CD4-positive, alpha-beta T cell (primary cell): ENCODE results near the gene RABGGTA. TPM values are rescaled to one million over a fixed set of nuclear protein-coding genes. Genes with fewer than 3 reads are reported as not detected.
A peak's percentile ranks its signal among the peaks of the same experiment; 100 is the strongest.

ENCODE experiments used
- ATAC-seq: fragments of 200-7000 bp; cut with Tn5 transposase; one replicate; pipeline ENCODE4 v1.10.0; 2022; ENCODE audit warnings: mild to moderate bottlenecking; ENCODE audit not compliant: poor library complexity
- CTCF ChIA-PET: fragments of 350-600 bp; sonication (Branson Sonifier 250); formaldehyde crosslinking; loops from one replicate; lab custom pipeline; 2021; ENCODE audit warnings: antibody characterized with exemption, inconsistent platforms; lab: Charles Lee
- POLR2A ChIA-PET: fragments of 350-600 bp; sonication (Branson Sonifier 250); formaldehyde crosslinking; loops from one replicate; lab custom pipeline; 2021; ENCODE audit warnings: antibody characterized with exemption, inconsistent platforms; lab: Charles Lee
- DNase-seq, 14 experiments: peaks; one replicate each; pipeline ENCODE4 v3.0.0-alpha.2; 2013 to 2020; ENCODE audit warnings: mixed read lengths in 2 of 14
- H3K27ac ChIP-seq, 2 donors: one replicate each; pipeline versions ENCODE4 v1.5.1 to v1.7.0; 2013; ENCODE audit warnings: low read length in 2 of 2, low read depth in 1 of 2, mild to moderate bottlenecking in 1 of 2
- H3K27me3 ChIP-seq, 2 experiments: 1 replicate in 1 of 2; 2 replicates in 1 of 2; pipeline versions ENCODE4 v1.6.1 to v1.7.0; 2013; ENCODE audit warnings: low read length in 2 of 2, control low read depth in 1 of 2, mild to moderate bottlenecking in 1 of 2, moderate library complexity in 1 of 2; ENCODE audit not compliant: insufficient read depth in 2 of 2, control insufficient read depth in 1 of 2
- H3K36me3 ChIP-seq: one replicate; pipeline ENCODE4 v1.6.1; 2013; ENCODE audit warnings: low read length, control low read depth; ENCODE audit not compliant: insufficient read depth
- H3K4me1 ChIP-seq: one replicate; pipeline ENCODE4 v1.6.1; 2013; ENCODE audit warnings: low read length, control low read depth; ENCODE audit not compliant: insufficient read depth
- H3K4me3 ChIP-seq: one replicate; pipeline ENCODE4 v1.5.1; 2013; ENCODE audit warnings: mild to moderate bottlenecking, low read length, moderate library complexity
- H3K9me3 ChIP-seq, 2 experiments: 1 replicate in 1 of 2; 2 replicates in 1 of 2; pipeline versions ENCODE4 v1.6.1 to v1.7.0; 2013; ENCODE audit warnings: low read length in 2 of 2, mild to moderate bottlenecking in 2 of 2, control low read depth in 1 of 2, moderate library complexity in 1 of 2; ENCODE audit not compliant: control insufficient read depth in 1 of 2, insufficient read depth in 1 of 2
- H3K27ac Mint-ChIP-seq: one replicate; pipeline ENCODE4 v1.8.0; 2020; ENCODE audit warnings: mixed read lengths
- H3K27me3 Mint-ChIP-seq: one replicate; pipeline ENCODE4 v1.8.0; 2021; ENCODE audit warnings: mixed read lengths
- H3K36me3 Mint-ChIP-seq: one replicate; pipeline ENCODE4 v1.8.0; 2021; ENCODE audit warnings: low read depth, mixed read lengths
- H3K4me1 Mint-ChIP-seq: one replicate; pipeline ENCODE4 v1.8.0; 2021; ENCODE audit warnings: low read depth, mixed read lengths
- H3K4me3 Mint-ChIP-seq: one replicate; pipeline ENCODE4 v1.8.0; 2020; ENCODE audit warnings: mild to moderate bottlenecking, mixed read lengths
- H3K9me3 Mint-ChIP-seq: one replicate; pipeline ENCODE4 v1.8.0; 2020; ENCODE audit warnings: mixed read lengths
- CTCF ChIP-seq: fragments of 200-600 bp; IDR thresholded peaks from one replicate; pipeline ENCODE4 v1.8.0; 2022; ENCODE audit warnings: antibody characterized with exemption, mild to moderate bottlenecking
- intact Hi-C, 2 experiments: fragments of 100-400 bp; cut with DNase I in 1 of 2; cut with micrococcal nuclease in 1 of 2; formaldehyde crosslinking; loops; one replicate each; pipeline versions ENCODE4 v1.15.1 to v1.9.0; 2023 to 2025; cut with DNase I, micrococcal nuclease
- total RNA-seq, 174 experiments: library from RNA in 2 of 174; stranded (reverse) in 2 of 174; gene quantifications; one replicate each; pipeline ENCODE4 v1.2.3 and lab custom pipeline; 2021 to 2026

The RABGGTA gene
- total RNA-seq, 2 experiments from 2014 or later: 52.3 to 55.2 TPM

DNA sequence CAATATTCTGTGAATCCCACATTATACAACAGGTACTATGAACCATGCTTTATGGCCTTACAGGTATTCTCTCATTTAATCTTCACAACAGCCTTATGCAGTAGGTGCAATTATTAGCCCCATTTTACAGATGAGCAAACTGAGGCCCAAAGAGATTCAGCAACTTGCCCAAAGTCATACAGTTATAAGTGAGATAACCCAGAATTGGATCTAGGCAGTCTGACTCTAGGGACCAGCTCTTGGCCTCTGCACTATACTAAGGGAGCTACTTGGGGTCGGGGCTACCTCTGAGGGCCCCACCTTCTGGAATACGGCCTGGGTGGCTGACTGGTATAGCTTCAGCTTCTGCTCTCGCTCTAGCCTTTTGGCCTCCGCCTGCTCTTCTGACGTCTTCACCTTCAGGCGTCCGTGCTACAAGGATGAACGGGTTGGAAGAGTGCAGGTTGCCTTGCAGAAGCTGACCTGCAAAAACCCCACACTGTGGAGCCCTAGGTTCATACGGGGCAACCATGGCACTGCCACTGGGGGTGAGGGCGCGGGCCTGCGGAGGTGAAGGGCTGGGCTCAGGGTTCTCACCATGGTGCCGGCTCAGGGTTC, 762 bp downstream of the RABGGTA start:
- Mint-ChIP-seq H3K36me3 (peaks cover 46% of the 10 kb centered on the region), H3K4me1 (peaks cover 40% of the 10 kb centered on the region), H3K27ac (peak overlapping the region; percentile 97), H3K27me3 (no peaks in the 10 kb centered on the region), H3K9me3 (no peaks in the 10 kb centered on the region), H3K4me3 (peak overlapping the region; percentile 96)
- ATAC-seq: no peak
- H3K4me1 ChIP-seq: peaks cover 43% of the 10 kb centered on the region
- intact Hi-C loops: loop anchor here (1.0 to 5.0 kb wide), 8 partner anchors 27 to 58 kb away; partner anchors contain the start of genes GMPR2 (in 2 of the 2), NEDD8 (in 2 of the 2), CHMP4A (in 1 of the 2) and LTB4R (in 1 of the 2)
- peaks cover 41% of the 10 kb centered on the region for H3K36me3 ChIP-seq
- no peak for TF ChIP-seq CTCF
- ChIA-PET POLR2A (interaction anchor here (0.6 to 4.0 kb wide), 28 partner anchors 8 to 190 kb away, joined by 3 to 134 read pairs (median 6); partner anchors contain the start of genes CBLN3, CHMP4A, CIDEB and DCAF11), CTCF (interaction anchor here (0.6 to 3.6 kb wide), 21 partner anchors 10 to 172 kb away, joined by 3 to 20 read pairs (median 4); partner anchors contain the start of genes CHMP4A, CIDEB, LTB4R and LTB4R2)
- DNase-seq: no peak
- peak overlapping the region; percentile 86 for H3K4me3 ChIP-seq
- H3K27me3 ChIP-seq: no peaks in the 10 kb centered on the region
- peak overlapping the region; percentile 92 to 95 for H3K27ac ChIP-seq
- H3K9me3 ChIP-seq: no peaks in the 10 kb centered on the region

DNA sequence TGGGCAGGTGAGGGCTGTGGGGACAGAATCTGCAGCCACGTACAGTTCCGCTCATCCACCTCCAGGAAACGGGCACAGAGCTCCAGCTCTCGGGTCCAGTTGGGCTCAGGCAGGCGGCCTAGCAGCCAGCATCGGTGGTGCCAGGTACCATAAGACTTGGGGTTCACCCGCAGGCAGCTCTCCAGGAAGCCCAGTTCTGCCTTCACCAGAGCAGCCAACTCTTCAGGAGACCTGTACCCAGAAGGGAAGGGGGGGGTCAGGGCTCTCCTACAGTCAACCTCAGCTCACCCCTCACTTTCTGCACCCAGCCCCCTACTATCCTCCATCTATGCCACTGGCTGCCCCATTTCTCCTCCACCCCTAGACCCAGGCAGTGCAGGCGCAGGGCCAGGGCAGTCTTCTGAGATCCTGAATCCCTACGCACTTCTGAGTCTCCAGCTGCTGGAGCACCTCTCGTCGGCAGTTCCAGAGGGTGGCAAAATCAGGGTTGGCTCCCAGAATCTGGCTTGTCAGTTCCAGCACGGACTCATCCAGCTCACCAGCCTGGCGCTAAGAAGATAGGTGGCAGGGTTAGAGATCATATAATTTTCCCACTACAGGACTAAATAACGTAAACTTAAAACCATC, 1.4 kb downstream of the RABGGTA start:
- no peaks in the 10 kb centered on the region for H3K27me3 Mint-ChIP-seq
- DNase-seq: no peak
- Histone ChIP-seq H3K36me3 (peaks cover 47% of the 10 kb centered on the region), H3K4me1 (peaks cover 38% of the 10 kb centered on the region), H3K9me3 (no peaks in the 10 kb centered on the region), H3K27ac (no peak overlapping the region), H3K27me3 (no peaks in the 10 kb centered on the region), H3K4me3 (no peak overlapping the region)
- peak overlapping the region; percentile 96 for H3K4me3 Mint-ChIP-seq
- H3K36me3 Mint-ChIP-seq: peaks cover 52% of the 10 kb centered on the region
- H3K27ac Mint-ChIP-seq: peak overlapping the region; percentile 97
- peaks cover 40% of the 10 kb centered on the region for H3K4me1 Mint-ChIP-seq
- CTCF ChIA-PET: interaction anchor here (1.0 to 3.6 kb wide), 12 partner anchors 10 to 172 kb away, joined by 3 to 20 read pairs (median 5); partner anchors contain the start of genes CHMP4A, CIDEB, LTB4R and LTB4R2
- ATAC-seq: no peak
- intact Hi-C loops: loop anchor here in 1 of 2 experiments (2.0 to 5.0 kb wide), 3 partner anchors 38 to 57 kb away; partner anchors contain the start of genes CHMP4A, GMPR2, LTB4R and LTB4R2
- no peak for TF ChIP-seq CTCF
- POLR2A ChIA-PET: interaction anchor here (0.7 to 4.0 kb wide), 18 partner anchors 8 to 161 kb away, joined by 3 to 134 read pairs (median 12); partner anchors contain the start of genes CBLN3, CHMP4A, DCAF11 and DHRS1
- no peaks in the 10 kb centered on the region for H3K9me3 Mint-ChIP-seq

- Histone ChIP-seq H3K4me1 (peaks cover 31% of the 10 kb centered on the region), H3K36me3 (peaks cover 53% of the 10 kb centered on the region), H3K27ac (no peak overlapping the region), H3K27me3 (no peaks in the 10 kb centered on the region), H3K4me3 (no peak overlapping the region), H3K9me3 (no peaks in the 10 kb centered on the region)
- peaks cover 39% of the 10 kb centered on the region for H3K4me1 Mint-ChIP-seq
- H3K9me3 Mint-ChIP-seq: no peaks in the 10 kb centered on the region
- H3K4me3 Mint-ChIP-seq: peak overlapping the region; percentile 96
- intact Hi-C loops: no loop called here
- ATAC-seq (no peak), DNase-seq (no peak)
- no peak for TF ChIP-seq CTCF
- peaks cover 58% of the 10 kb centered on the region for H3K36me3 Mint-ChIP-seq
- ChIA-PET CTCF (interaction anchor here (2.9 to 3.6 kb wide), 2 partner anchors 11 to 28 kb away, joined by 18 to 20 read pairs; no protein-coding TSS in a partner anchor), POLR2A (interaction anchor here (1.2 to 4.0 kb wide), 4 partner anchors 11 to 56 kb away, joined by 3 to 134 read pairs (median 19); partner anchors contain the start of genes CHMP4A, DHRS1, NOP9 and TINF2)
- H3K27me3 Mint-ChIP-seq: no peaks in the 10 kb centered on the region
- no peak overlapping the region for H3K27ac Mint-ChIP-seq
Measured at GRCh38 chr14:24269368-24269767, 2.0 kb downstream of the RABGGTA start.
